ENCODE data around the gene CT47B1. TPM values are rescaled to one million over a fixed set of nuclear protein-coding genes. Genes with fewer than 3 reads are reported as not detected.
"Not testable (repeated sequence)": the region's sequence is repeated elsewhere in the genome, so short reads cannot be mapped to it uniquely, and the experiment has no call there.

CT47B1 gene
- total RNA-seq (ENCODE audit: unreplicated experiment): not detected
- long read RNA-seq: 0 reads

GRCh38 chrX:120875766-120876165, at the start of gene CT47B1:
Gene CT47B1, minus strand, starts transcription at chrX:120875866. Its CDS starts 196 bp downstream, at chrX:120875670.
- DNase-seq (ENCODE audit: low spot score); H3K27me3 Mint-ChIP-seq (ENCODE audit: unreplicated experiment); H3K4me3 Mint-ChIP-seq (ENCODE audit: unreplicated experiment); H3K9me3 Mint-ChIP-seq (ENCODE audit: unreplicated experiment); H3K27ac Mint-ChIP-seq (ENCODE audit: unreplicated experiment); H3K4me1 Mint-ChIP-seq (ENCODE audit: unreplicated experiment); H3K36me3 Mint-ChIP-seq (ENCODE audit: low read depth, unreplicated experiment): not testable (repeated sequence)

- Mint-ChIP-seq H3K4me3 (ENCODE audit: unreplicated experiment) (no peak overlapping the region), H3K9me3 (ENCODE audit: unreplicated experiment) (no peaks in the 10 kb centered on the region), H3K27me3 (ENCODE audit: unreplicated experiment) (no peaks in the 10 kb centered on the region), H3K36me3 (ENCODE audit: low read depth, unreplicated experiment) (no peaks in the 10 kb centered on the region), H3K27ac (ENCODE audit: unreplicated experiment) (no peak overlapping the region), H3K4me1 (ENCODE audit: unreplicated experiment) (no peaks in the 10 kb centered on the region)
- no peak for DNase-seq (ENCODE audit: low spot score)
- TF ChIP-seq CTCF (IDR thresholded peaks at IDR 0.05; ENCODE audit: unreplicated experiment): no peak
Measured at GRCh38 chrX:120874678-120875557, 748 bp downstream of the CT47B1 start.

GRCh38 chrX:120857240-120857639, 18.4 kb downstream of the CT47B1 start:
- no peaks in the 10 kb centered on the region for H3K9me3 Mint-ChIP-seq (ENCODE audit: unreplicated experiment)
- no peak overlapping the region for H3K4me3 Mint-ChIP-seq (ENCODE audit: unreplicated experiment)
- no peaks in the 10 kb centered on the region for H3K36me3 Mint-ChIP-seq (ENCODE audit: low read depth, unreplicated experiment)
- DNase-seq (ENCODE audit: low spot score): peak; percentile 3
- no peaks in the 10 kb centered on the region for H3K4me1 Mint-ChIP-seq (ENCODE audit: unreplicated experiment)
- no peak overlapping the region for H3K27ac Mint-ChIP-seq (ENCODE audit: unreplicated experiment)
- peaks cover 3% of the 10 kb centered on the region for H3K27me3 Mint-ChIP-seq (ENCODE audit: unreplicated experiment)
- TF ChIP-seq CTCF (IDR thresholded peaks at IDR 0.05; ENCODE audit: unreplicated experiment): peak; percentile 15

- H3K27me3 Mint-ChIP-seq (ENCODE audit: unreplicated experiment): no peaks in the 10 kb centered on the region
- H3K27ac Mint-ChIP-seq (ENCODE audit: unreplicated experiment): no peak overlapping the region
- no peak for DNase-seq (ENCODE audit: low spot score)
- no peak for TF ChIP-seq CTCF (IDR thresholded peaks at IDR 0.05; ENCODE audit: unreplicated experiment)
- H3K4me1 Mint-ChIP-seq (ENCODE audit: unreplicated experiment): no peaks in the 10 kb centered on the region
- H3K36me3 Mint-ChIP-seq (ENCODE audit: low read depth, unreplicated experiment): no peaks in the 10 kb centered on the region
- H3K9me3 Mint-ChIP-seq (ENCODE audit: unreplicated experiment): no peaks in the 10 kb centered on the region
- H3K4me3 Mint-ChIP-seq (ENCODE audit: unreplicated experiment): no peak overlapping the region
Measured at GRCh38 chrX:120840827-120841226, 34.8 kb downstream of the CT47B1 start.

GRCh38 chrX:120839491-120839890, 36.2 kb downstream of the CT47B1 start:
- Mint-ChIP-seq H3K27me3 (ENCODE audit: unreplicated experiment) (no peaks in the 10 kb centered on the region), H3K4me3 (ENCODE audit: unreplicated experiment) (no peak overlapping the region), H3K9me3 (ENCODE audit: unreplicated experiment) (no peaks in the 10 kb centered on the region), H3K4me1 (ENCODE audit: unreplicated experiment) (no peaks in the 10 kb centered on the region), H3K27ac (ENCODE audit: unreplicated experiment) (no peak overlapping the region), H3K36me3 (ENCODE audit: low read depth, unreplicated experiment) (no peaks in the 10 kb centered on the region)
- no peak for TF ChIP-seq CTCF (IDR thresholded peaks at IDR 0.05; ENCODE audit: unreplicated experiment)
- no peak for DNase-seq (ENCODE audit: low spot score)

- H3K27ac Mint-ChIP-seq (ENCODE audit: unreplicated experiment); H3K27me3 Mint-ChIP-seq (ENCODE audit: unreplicated experiment); H3K4me3 Mint-ChIP-seq (ENCODE audit: unreplicated experiment); H3K9me3 Mint-ChIP-seq (ENCODE audit: unreplicated experiment); H3K4me1 Mint-ChIP-seq (ENCODE audit: unreplicated experiment); DNase-seq (ENCODE audit: low spot score); H3K36me3 Mint-ChIP-seq (ENCODE audit: low read depth, unreplicated experiment): not testable (repeated sequence)
Measured at GRCh38 chrX:120827213-120827612, 48.5 kb downstream of the CT47B1 start.
